Ovary (tissue), 9 donors: ENCODE measurements around the gene U2SURP. TPM values are rescaled to one million over a fixed set of nuclear protein-coding genes. Genes with fewer than 3 reads are reported as not detected.
"Not testable (repeated sequence)": the region's sequence is repeated elsewhere in the genome, so short reads cannot be mapped to it uniquely, and the experiment has no call there.

Experiments used
- DNase-seq, 5 donors: peaks; one replicate each; pipeline ENCODE4 v3.0.0-alpha.2; 2019 to 2020
- H3K27ac ChIP-seq, 2 donors: fragments of 200-600 bp; one replicate each; pipeline versions ENCODE4 v1.5.1 to v1.8.0; 2019 to 2022
- H3K27me3 ChIP-seq: fragments of 200-600 bp; one replicate; pipeline ENCODE4 v1.8.0; 2022
- H3K36me3 ChIP-seq: fragments of 200-600 bp; sonication (generic); one replicate; pipeline ENCODE4 v1.5.1; 2019
- H3K4me1 ChIP-seq: one replicate; pipeline ENCODE4 v1.8.1; 2013; ENCODE audit warnings: mild to moderate bottlenecking, moderate library complexity; ENCODE audit not compliant: insufficient read depth
- H3K4me3 ChIP-seq: fragments of 200-600 bp; sonication (generic); one replicate; pipeline ENCODE4 v1.5.1; 2017
- H3K9me3 ChIP-seq, 2 donors: fragments of 200-600 bp in 1 of 2; sonication (generic) in 1 of 2; one replicate each; pipeline versions ENCODE4 v1.5.1 to v1.8.1; 2013 to 2019; ENCODE audit warnings: mild to moderate bottlenecking in 1 of 2, moderate library complexity in 1 of 2
- EP300 ChIP-seq: sonication (generic); formaldehyde crosslinking; IDR thresholded peaks from one replicate; pipeline ENCODE4 v1.6.1; 2017; ENCODE audit warnings: antibody characterized with exemption
- POLR2A ChIP-seq: fragments of 450-650 bp; IDR thresholded peaks from one replicate; pipeline ENCODE4 v1.6.1; 2017; ENCODE audit warnings: antibody characterized with exemption, mild to moderate bottlenecking, moderate library complexity
- WGBS, 3 donors: extraction: QIAGEN DNeasy Blood & Tissue Kit in 1 of 3; methylation state at CpG; one replicate each; pipeline versions ENCODE4 v1.1.5 to v1.1.7; 2013 to 2017; 5-methylcytosine and 5-hydroxymethylcytosine counted together
- intact Hi-C, 4 donors: fragments of 100-400 bp; cut with DNase I; formaldehyde crosslinking; loops; one replicate each; pipeline versions ENCODE4 v1.11.0 to v1.15.1; 2022 to 2023
- polyA plus RNA-seq, 2 donors: library from polyadenylated mRNA; stranded (reverse); fragments of 200-250 nt in 1 of 2; fragments of 350-450 nt in 1 of 2; fragmentation: Illumina TruSeq in 1 of 2; extraction: RNeasy Lipid Tissue Mini Kit (QIAGEN cat#74804) in 1 of 2; gene quantifications; one replicate each; pipeline ENCODE4 v1.2.3, GENCODE V29; 2013 to 2014
- total RNA-seq, 7 donors: library from RNA; depleted of rRNA in 2 of 7; stranded (reverse); fragments of >200 nt in 2 of 7; fragmentation: NEBNext Ultra II Directional in 3 of 7; extraction: Animal tissue kit (Norgen Biotek cat#: 25700) in 3 of 7; gene quantifications; one replicate each; pipeline versions ENCODE4 v1.1.0 to v1.2.4, GENCODE V29; 2016 to 2023
- TF ChIP-seq, protein P1 (sequence below), 3 donors: fragments of 450-650 bp in 2 of 3; fragments of 200-600 bp in 1 of 3; IDR thresholded peaks; one replicate each; pipeline versions ENCODE4 v1.5.1 to v1.8.0; 2016 to 2022; ENCODE audit warnings: antibody characterized with exemption in 3 of 3, mild to moderate bottlenecking in 1 of 3
- donor health status: DM: no; HTN: no; CAD: no; lungs with moderate emphysema.
- donor health status: DM: no; HTN: no; CAD: no.
- donor health status: Bipolar disorder and iron deficiency.
- donor health status: DM: yes; HTN: yes; CAD: no.
- donor health status: DM: no; HTN: no; CAD: no.
- donor health status: DM: yes; HTN: yes; CAD: no.

The U2SURP gene
- total and polyA plus RNA-seq, 9 donors, result 32.3 to 117 (median 92.5) TPM

DNA sequence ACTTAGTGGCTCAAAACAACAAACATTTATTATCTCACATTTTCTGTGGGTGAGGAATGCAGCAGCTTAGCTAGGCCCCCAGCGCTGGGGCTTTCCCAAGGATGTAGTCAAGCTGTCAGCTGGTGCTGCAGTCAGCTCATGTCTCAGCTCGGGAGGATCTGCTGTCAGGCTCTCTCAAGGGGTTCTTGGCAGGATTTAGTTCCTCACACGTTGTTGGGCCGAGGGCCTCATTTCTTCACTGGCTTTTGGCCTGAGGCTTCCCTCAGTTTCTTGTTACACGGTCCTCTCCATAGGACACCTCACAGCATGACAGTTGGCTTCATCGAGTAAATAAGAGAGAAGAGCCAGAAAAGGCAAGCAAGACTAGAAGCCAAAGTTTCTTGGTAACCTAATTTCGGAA, 13.7 kb upstream of the U2SURP start:
- Histone ChIP-seq H3K36me3 (no peaks in the 10 kb centered on the region), H3K27ac (no peak overlapping the region), H3K27me3 (no peaks in the 10 kb centered on the region), H3K9me3 (no peaks in the 10 kb centered on the region), H3K4me1 (peaks cover 1% of the 10 kb centered on the region), H3K4me3 (no peak overlapping the region)
- no peak for DNase-seq
- TF ChIP-seq, protein P1, sequence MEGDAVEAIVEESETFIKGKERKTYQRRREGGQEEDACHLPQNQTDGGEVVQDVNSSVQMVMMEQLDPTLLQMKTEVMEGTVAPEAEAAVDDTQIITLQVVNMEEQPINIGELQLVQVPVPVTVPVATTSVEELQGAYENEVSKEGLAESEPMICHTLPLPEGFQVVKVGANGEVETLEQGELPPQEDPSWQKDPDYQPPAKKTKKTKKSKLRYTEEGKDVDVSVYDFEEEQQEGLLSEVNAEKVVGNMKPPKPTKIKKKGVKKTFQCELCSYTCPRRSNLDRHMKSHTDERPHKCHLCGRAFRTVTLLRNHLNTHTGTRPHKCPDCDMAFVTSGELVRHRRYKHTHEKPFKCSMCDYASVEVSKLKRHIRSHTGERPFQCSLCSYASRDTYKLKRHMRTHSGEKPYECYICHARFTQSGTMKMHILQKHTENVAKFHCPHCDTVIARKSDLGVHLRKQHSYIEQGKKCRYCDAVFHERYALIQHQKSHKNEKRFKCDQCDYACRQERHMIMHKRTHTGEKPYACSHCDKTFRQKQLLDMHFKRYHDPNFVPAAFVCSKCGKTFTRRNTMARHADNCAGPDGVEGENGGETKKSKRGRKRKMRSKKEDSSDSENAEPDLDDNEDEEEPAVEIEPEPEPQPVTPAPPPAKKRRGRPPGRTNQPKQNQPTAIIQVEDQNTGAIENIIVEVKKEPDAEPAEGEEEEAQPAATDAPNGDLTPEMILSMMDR (IDR thresholded peaks at IDR 0.05), result no peak
- TF ChIP-seq EP300 (no peak), POLR2A (no peak)
- 5 to 8% (median 7%) methylated on average over 7 of the region's 7 CpGs for WGBS, 3 donors
- intact Hi-C loops, result loop anchor here in 2 of 4 donors (5.0 to 10.0 kb wide), 2 partner anchors 160 to 403 kb away; no protein-coding TSS in a partner anchor

DNA sequence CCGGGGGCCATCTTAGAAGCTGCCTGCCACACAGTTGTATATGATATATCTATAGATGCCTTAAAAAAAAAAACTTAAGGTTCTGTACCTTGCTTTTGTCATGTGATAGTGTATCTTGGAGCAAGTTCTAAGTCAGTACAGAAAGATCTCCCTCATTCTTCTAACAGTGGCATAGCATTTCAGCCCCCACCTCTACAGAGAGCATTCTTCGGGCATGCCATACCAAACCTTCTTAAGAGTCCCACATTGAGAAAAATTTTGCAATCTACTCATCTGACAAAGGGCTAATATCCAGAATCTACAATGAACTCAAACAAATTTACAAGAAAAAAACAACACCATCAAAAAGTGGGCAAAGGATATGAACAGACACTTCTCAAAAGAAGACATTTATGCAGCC, 13.1 kb upstream of the U2SURP start:
- not testable (repeated sequence) for H3K4me1 ChIP-seq, H3K27me3 ChIP-seq, H3K27ac ChIP-seq, H3K4me3 ChIP-seq, H3K36me3 ChIP-seq, DNase-seq, H3K9me3 ChIP-seq
- 70 to 89% (median 78%) methylated on average over 2 of the region's 2 CpGs for WGBS, 3 donors
- intact Hi-C loops, result loop anchor here in 2 of 4 donors (5.0 to 10.0 kb wide), 2 partner anchors 161 to 403 kb away; no protein-coding TSS in a partner anchor

DNA sequence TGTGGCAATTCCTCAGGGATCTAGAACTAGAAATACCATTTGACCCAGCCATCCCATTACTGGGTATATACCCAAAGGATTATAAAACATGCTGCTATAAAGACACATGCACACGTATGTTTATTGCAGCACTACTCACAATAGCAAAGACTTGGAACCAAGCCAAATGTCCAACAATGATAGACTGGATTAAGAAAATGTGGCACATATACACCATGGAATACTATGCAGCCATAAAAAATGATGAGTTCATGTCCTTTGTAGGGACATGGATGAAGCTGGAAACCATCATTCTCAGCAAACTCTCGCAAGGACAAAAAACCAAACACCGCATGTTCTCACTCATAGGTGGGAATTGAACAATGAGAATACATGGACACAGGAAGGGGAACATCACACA, 12.5 kb upstream of the U2SURP start:
- H3K4me1 ChIP-seq, H3K4me3 ChIP-seq, DNase-seq, H3K27me3 ChIP-seq, H3K9me3 ChIP-seq, H3K27ac ChIP-seq, H3K36me3 ChIP-seq: not testable (repeated sequence)
- WGBS, 3 donors, result 92 to 100% (median 100%) methylated on average over 2 of the region's 3 CpGs
- intact Hi-C loops, result loop anchor here in 2 of 4 donors (5.0 to 10.0 kb wide), 2 partner anchors 162 to 404 kb away; no protein-coding TSS in a partner anchor

DNA sequence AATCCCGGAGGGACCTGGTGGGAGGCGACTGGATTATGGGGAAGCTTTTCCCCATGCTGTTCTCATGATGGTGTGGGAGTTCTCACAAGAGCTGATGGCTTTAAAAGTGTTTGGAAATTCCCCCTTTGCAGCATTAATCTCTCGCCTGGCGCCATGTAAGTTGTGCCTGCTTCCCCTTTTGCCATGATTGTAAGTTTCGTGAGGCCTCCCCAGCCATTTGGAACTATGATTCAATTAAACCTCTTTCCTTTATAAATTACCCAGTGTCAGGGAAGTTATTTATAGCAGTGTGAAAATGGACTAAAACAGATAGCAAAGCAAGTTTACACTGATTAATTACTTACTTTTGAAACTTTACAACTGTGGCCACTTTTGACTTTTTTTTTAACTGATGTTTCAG, 10.6 kb upstream of the U2SURP start:
- Histone ChIP-seq H3K27me3 (no peaks in the 10 kb centered on the region), H3K36me3 (no peaks in the 10 kb centered on the region), H3K9me3 (no peaks in the 10 kb centered on the region), H3K27ac (no peak overlapping the region), H3K4me1 (peaks cover 1% of the 10 kb centered on the region), H3K4me3 (no peak overlapping the region)
- intact Hi-C loops, result loop anchor here in 2 of 4 donors (5.0 to 10.0 kb wide), 3 partner anchors 163 to 416 kb away; partner anchors contain the start of gene ATR (in 1 of the 2)
- no peak for DNase-seq
- WGBS, 3 donors, result 84 to 90% (median 85%) methylated on average over 5 of the region's 5 CpGs
- TF ChIP-seq, protein P1 (IDR thresholded peaks at IDR 0.05), result no peak
- TF ChIP-seq EP300 (no peak), POLR2A (no peak)

DNA sequence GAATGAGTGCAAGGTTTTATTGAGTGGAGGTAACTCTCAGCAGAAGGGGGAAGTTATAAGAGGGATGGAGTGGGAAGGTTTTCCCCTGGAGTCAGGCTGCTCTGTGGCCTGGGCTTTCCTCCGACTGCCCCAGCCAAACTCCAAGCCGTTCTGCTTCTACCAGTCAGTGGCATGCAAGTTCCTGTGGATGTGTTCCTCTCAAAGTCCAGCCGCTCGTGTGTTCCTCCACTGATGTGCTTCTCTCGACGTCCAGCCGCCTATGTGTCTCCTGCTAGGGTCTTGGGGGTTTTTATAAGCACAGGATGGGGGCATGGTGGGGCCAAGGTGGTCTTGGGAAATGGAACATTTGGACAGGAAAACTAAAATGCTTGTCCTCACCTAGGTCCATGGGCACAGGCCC, 9.0 kb upstream of the U2SURP start:
- intact Hi-C loops, result loop anchor here in 2 of 4 donors (5.0 to 10.0 kb wide), 3 partner anchors 165 to 418 kb away; partner anchors contain the start of gene ATR (in 1 of the 2)
- Histone ChIP-seq H3K27ac (no peak overlapping the region), H3K36me3 (no peaks in the 10 kb centered on the region), H3K9me3 (no peaks in the 10 kb centered on the region), H3K4me1 (peaks cover 1% of the 10 kb centered on the region), H3K27me3 (no peaks in the 10 kb centered on the region), H3K4me3 (no peak overlapping the region)
- TF ChIP-seq, protein P1 (IDR thresholded peaks at IDR 0.05), result no peak
- TF ChIP-seq POLR2A, result no peak
- TF ChIP-seq EP300, result no peak
- WGBS, 3 donors, result 83 to 89% (median 85%) methylated on average over 7 of the region's 7 CpGs
- no peak for DNase-seq
